ENCODE results near the gene GFM2. TPM values are rescaled to one million over a fixed set of nuclear protein-coding genes. Genes with fewer than 3 reads are reported as not detected.

The GFM2 gene
- total and polyA plus RNA-seq, 2 experiments from 2014 or later: 28.5 to 50.1 TPM

- no peaks in the 10 kb centered on the region for H3K9me2 ChIP-seq (ENCODE audit: insufficient read depth)
- ATAC-seq (no peak), DNase-seq (ENCODE audit: low spot score) (no peak)
- H2AFZ ChIP-seq: no peak overlapping the region
- H3K27me3 ChIP-seq (ENCODE audit: insufficient read depth): no peaks in the 10 kb centered on the region
- H3K9me3 Mint-ChIP-seq: no peaks in the 10 kb centered on the region
- H3K4me2 ChIP-seq: no peak overlapping the region; the same call in 1 of the 2 replicates
- H3K4me3 Mint-ChIP-seq: no peak overlapping the region
- peaks cover 8% of the 10 kb centered on the region for H3K4me1 ChIP-seq (ENCODE audit: insufficient read depth)
- 0 out of 2 replicates have a peak, but pooled peaks cover 3% of the 10 kb centered on the region for H3F3A ChIP-seq (replicated peaks; ENCODE audit: low read depth)
- H3K27ac ChIP-seq (ENCODE audit: low read depth): no peak overlapping the region
- H3K4me3 ChIP-seq: no peak overlapping the region
- H3K36me3 Mint-ChIP-seq (ENCODE audit: low read depth): peaks cover 3% of the 10 kb centered on the region; the same call in 2 of the 3 replicates
- H3K36me3 ChIP-seq (ENCODE audit: insufficient read depth): peaks cover 6% of the 10 kb centered on the region; the same call in 1 of the 2 replicates
- H3K27ac Mint-ChIP-seq: no peak overlapping the region
- H3K79me2 ChIP-seq (replicated peaks; ENCODE audit: insufficient read depth): peaks cover 4% of the 10 kb centered on the region; the same call in 1 of the 2 replicates
- TF ChIP-seq REST (IDR thresholded peaks at IDR 0.05; ENCODE audit: unreplicated experiment) (no peak), ZNF462 (CRISPR knock-in tag; IDR thresholded peaks at IDR 0.05) (no peak), ETS1 (IDR thresholded peaks at IDR 0.05) (no peak), ZNF114 (CRISPR knock-in tag; IDR thresholded peaks at IDR 0.05) (no peak), JUNB (IDR thresholded peaks at IDR 0.05; ENCODE audit: unreplicated experiment) (no peak), EZH2phosphoT487 (IDR thresholded peaks at IDR 0.05; ENCODE audit: unreplicated experiment) (no peak), ZNF331 (CRISPR knock-in tag; IDR thresholded peaks at IDR 0.05; ENCODE audit: low read depth) (no peak), NANOG (IDR thresholded peaks at IDR 0.05; ENCODE audit: borderline replicate concordance) (no peak), EZH2 (IDR thresholded peaks at IDR 0.05; ENCODE audit: low read depth, unreplicated experiment) (no peak), STAT1 (IDR thresholded peaks at IDR 0.05; ENCODE audit: unreplicated experiment) (no peak), CTCF (conservative IDR thresholded peaks at IDR 0.05; ENCODE audit: low read depth in 2 of 2) (no peak), CREB1 (CRISPR knock-in tag; IDR thresholded peaks at IDR 0.05; ENCODE audit: low read depth) (no peak), POLR2AphosphoS5 (IDR thresholded peaks at IDR 0.05; ENCODE audit: low read depth) (no peak)
- H4K20me1 ChIP-seq (replicated peaks; ENCODE audit: insufficient read depth): no peaks in the 10 kb centered on the region
- peaks cover 10% of the 10 kb centered on the region for H3K27me3 Mint-ChIP-seq (ENCODE audit: insufficient read depth, low read depth, poor library complexity)
- H3K4me1 Mint-ChIP-seq: peaks cover 11% of the 10 kb centered on the region
Observed at GRCh38 chr5:74686962-74687751, 79.8 kb downstream of the GFM2 start.
